Endothelial cell of umbilical vein (primary cell): ENCODE data around the gene CRKL. TPM values are rescaled to one million over a fixed set of nuclear protein-coding genes. Genes with fewer than 3 reads are reported as not detected.

ENCODE experiments used
- BruUV-seq: library from RNA; stranded (reverse); fragments of 400-500 nt; replicated peaks from 2 replicates; lab custom pipeline; 2021; lab: Mats Ljungman, UMichigan
- CTCF ChIA-PET: fragments of 300-600, 350-600 bp; sonication (Branson Sonifier 250); formaldehyde crosslinking; loops from one replicate; lab custom pipeline; 2021; ENCODE audit warnings: antibody characterized with exemption, inconsistent platforms; lab: Charles Lee
- POLR2A ChIA-PET: fragments of 300-600, 350-600 bp; sonication (Branson Sonifier 250); formaldehyde crosslinking; loops from one replicate; lab custom pipeline; 2021; ENCODE audit warnings: antibody characterized with exemption, inconsistent platforms; lab: Charles Lee
- DNase-seq: peaks from one replicate; pipeline ENCODE4 v3.0.0-alpha.2; 2011; ENCODE audit warnings: low read depth, low spot score
- FAIRE-seq: peaks from 2 replicates; lab custom pipeline; 2011; peaks lifted over from hg19 to GRCh38; lab: Jason Lieb, UNC
- H2AFZ ChIP-seq: 2 replicates; pipeline ENCODE4 v1.6.0; 2012; ENCODE audit warnings: low read depth, low read length, control low read depth, inconsistent platforms
- H3K27ac ChIP-seq: 2 replicates; pipeline ENCODE4 v1.5.1; 2011; ENCODE audit warnings: low read depth, mild to moderate bottlenecking, control low read depth, low read length, moderate library complexity; ENCODE audit not compliant: insufficient read depth
- H3K27me3 ChIP-seq, 2 experiments: 2 replicates each; pipeline versions ENCODE4 v1.6.0 to v1.6.1; 2011; ENCODE audit warnings: low read length in 2 of 2, mixed read lengths in 1 of 2; ENCODE audit not compliant: control insufficient read depth in 2 of 2, insufficient read depth in 2 of 2
- H3K36me3 ChIP-seq, 2 experiments: 2 replicates in 1 of 2; 3 replicates in 1 of 2; pipeline ENCODE4 v1.5.1; 2011; ENCODE audit warnings: low read length in 2 of 2, mild to moderate bottlenecking in 1 of 2, moderate library complexity in 1 of 2; ENCODE audit not compliant: control insufficient read depth in 2 of 2, insufficient read depth in 2 of 2; ENCODE audit errors: extremely low read depth in 1 of 2
- H3K4me1 ChIP-seq: 3 replicates; pipeline ENCODE4 v1.5.1; 2011; ENCODE audit warnings: mild to moderate bottlenecking, low read length; ENCODE audit not compliant: control insufficient read depth, insufficient read depth; ENCODE audit errors: extremely low read depth
- H3K4me2 ChIP-seq: 2 replicates; pipeline ENCODE4 v1.6.1; 2011; ENCODE audit warnings: low read length, control low read depth, mixed read lengths; ENCODE audit not compliant: insufficient read depth
- H3K4me3 ChIP-seq, 3 experiments: fragments of 200-600 bp in 1 of 3; sonication (generic), shearing (Covaris generic) in 1 of 3; replicated peaks in 1 of 3; 2 replicates each; pipeline ENCODE4 v1.5.1; 2011 to 2016; ENCODE audit warnings: control low read depth in 3 of 3, low read length in 3 of 3, mild to moderate bottlenecking in 2 of 3, inconsistent platforms in 1 of 3, low read depth in 1 of 3, moderate library complexity in 1 of 3; ENCODE audit not compliant: insufficient read depth in 1 of 3
- H3K79me2 ChIP-seq: 2 replicates; pipeline ENCODE4 v1.6.0; 2012; ENCODE audit warnings: low read length, inconsistent platforms; ENCODE audit not compliant: control insufficient read depth, insufficient read depth
- H3K9ac ChIP-seq: replicated peaks from 2 replicates; pipeline ENCODE3; 2011; ENCODE audit warnings: low read length, control low read depth; ENCODE audit not compliant: insufficient read depth; ENCODE audit errors: extremely low read depth
- H3K9me1 ChIP-seq: replicated peaks from 3 replicates; pipeline ENCODE4 v1.6.0; 2011; ENCODE audit warnings: mild to moderate bottlenecking, low read length; ENCODE audit not compliant: control insufficient read depth, insufficient read depth; ENCODE audit errors: extremely low read depth
- H3K9me3 ChIP-seq: replicated peaks from 2 replicates; pipeline ENCODE4 v1.5.1; 2012; ENCODE audit warnings: low read length, inconsistent platforms; ENCODE audit not compliant: control insufficient read depth, insufficient read depth
- H4K20me1 ChIP-seq: replicated peaks from 2 replicates; pipeline ENCODE3; 2011; ENCODE audit warnings: mild to moderate bottlenecking, low read length; ENCODE audit not compliant: control insufficient read depth, insufficient read depth; ENCODE audit errors: extremely low read depth
- CTCF ChIP-seq, 2 donors: IDR thresholded peaks; 1 replicate in 1 of 2; 2 replicates in 1 of 2; pipeline ENCODE4 v1.5.1; 2011; ENCODE audit warnings: low read length in 2 of 2, mild to moderate bottlenecking in 2 of 2, moderate library complexity in 2 of 2, control low read depth in 1 of 2, inconsistent platforms in 1 of 2, low read depth in 1 of 2; ENCODE audit not compliant: insufficient read depth in 1 of 2; ENCODE audit errors: extremely low read depth in 1 of 2
- EZH2 ChIP-seq: IDR thresholded peaks from 2 replicates; pipeline ENCODE4 v1.6.1; 2012; ENCODE audit warnings: borderline replicate concordance, low read depth, mild to moderate bottlenecking, moderate library complexity, low read length, inconsistent platforms; ENCODE audit not compliant: severe bottlenecking
- FOS ChIP-seq: IDR thresholded peaks from 2 replicates; pipeline ENCODE4 v1.6.1; 2011; ENCODE audit warnings: mild to moderate bottlenecking, low read length, moderate library complexity, borderline replicate concordance; ENCODE audit not compliant: insufficient read depth
- GATA2 ChIP-seq: IDR thresholded peaks from 2 replicates; pipeline ENCODE4 v1.7.0; 2011; ENCODE audit warnings: low read depth, mild to moderate bottlenecking, moderate library complexity, mixed read lengths, low read length; ENCODE audit not compliant: insufficient read length, insufficient read depth
- JUN ChIP-seq: IDR thresholded peaks from 2 replicates; pipeline ENCODE4 v1.6.1; 2011; ENCODE audit warnings: borderline replicate concordance, low read depth; ENCODE audit not compliant: insufficient read length, insufficient read depth
- MAX ChIP-seq: IDR thresholded peaks from 2 replicates; pipeline ENCODE4 v1.6.1; 2011; ENCODE audit not compliant: insufficient read depth, insufficient read length
- MYC ChIP-seq: IDR thresholded peaks from one replicate; pipeline ENCODE4 v1.6.1; 2011; ENCODE audit warnings: mild to moderate bottlenecking, low read depth, low read length
- POLR2A ChIP-seq: IDR thresholded peaks from 2 replicates; pipeline ENCODE4 v1.6.1; 2012; ENCODE audit warnings: low read depth, mild to moderate bottlenecking, control low read depth, low read length
- POLR2AphosphoS5 ChIP-seq: IDR thresholded peaks from 2 replicates; pipeline ENCODE4 v1.6.1; 2012; ENCODE audit warnings: low read depth, mild to moderate bottlenecking, control low read depth, low read length, moderate library complexity; ENCODE audit not compliant: insufficient read depth
- dilution Hi-C: fragments of 300-500 bp; cut with MboI; formaldehyde crosslinking; loops from one replicate; pipeline ENCODE4 v1.15.0; 2019; ENCODE audit warnings: low sequenced_read_pairs; ENCODE audit not compliant: extremely low pct_ligation_motif_present
- intact Hi-C: fragments of 100-400 bp; cut with micrococcal nuclease; formaldehyde crosslinking; loops from one replicate; pipeline ENCODE4 v1.10.0; 2022
- polyA plus RNA-seq, 4 experiments: library from polyadenylated mRNA; depleted of rRNA in 3 of 4; stranded (reverse) in 3 of 4; unstranded in 1 of 4; fragments of >200 nt; gene quantifications; 2 replicates each; pipeline versions ENCODE4 v1.2.1 to v1.2.3, GENCODE V29; 2011 to 2012; ENCODE audit warnings: missing spikeins in 1 of 4
- total RNA-seq: library from RNA; stranded (reverse); gene quantifications from 2 replicates; pipeline ENCODE4 v1.2.3, GENCODE V29; 2021

Gene CRKL
- total and polyA plus RNA-seq, 2 donors (not counting 3 experiments of a cell fraction or from before 2014, with no cell fraction given): 18.0 to 50.6 TPM

GRCh38 chr22:20926243-20926642, 9.0 kb downstream of the CRKL start:
- POLR2A ChIA-PET: no interaction called here
- H3K27me3 ChIP-seq: no peaks in the 10 kb centered on the region
- no peaks in the 10 kb centered on the region for H3K4me1 ChIP-seq
- H3K79me2 ChIP-seq: peaks cover 97% of the 10 kb centered on the region
- DNase-seq (no peak), FAIRE-seq (no peak)
- dilution Hi-C loops: no loop called here
- no peak overlapping the region for H3K4me2 ChIP-seq
- intact Hi-C loops: no loop called here
- no peak overlapping the region for H2AFZ ChIP-seq
- H3K9me3 ChIP-seq: no peaks in the 10 kb centered on the region
- CTCF ChIA-PET: interaction anchor here (0.7 to 1.3 kb wide), 3 partner anchors 9 to 41 kb away, joined by 3 to 4 read pairs (median 3); partner anchors contain the start of gene CRKL
- H3K27ac ChIP-seq: no peak overlapping the region
- no peaks in the 10 kb centered on the region for H3K36me3 ChIP-seq
- H3K4me3 ChIP-seq: no peak overlapping the region
- no peak overlapping the region for H3K9ac ChIP-seq
- no peak for TF ChIP-seq MAX
- TF ChIP-seq EZH2: no peak
- TF ChIP-seq POLR2A: no peak
- no peak for TF ChIP-seq JUN
- TF ChIP-seq FOS: no peak
- no peak for TF ChIP-seq POLR2AphosphoS5
- no peak for TF ChIP-seq CTCF (IDR thresholded peaks at IDR 0.05; ENCODE audit: extremely low read depth in 1 of 2, insufficient read depth in 1 of 2, low read depth in 1 of 2, low read length in 2 of 2)
- no peak for TF ChIP-seq MYC
- no peak for TF ChIP-seq GATA2
- H4K20me1 ChIP-seq: peaks cover 11% of the 10 kb centered on the region
- H3K9me1 ChIP-seq: no peaks in the 10 kb centered on the region
- no TSS peak for BruUV-seq
